Mucosa of stomach (tissue), 1 donor: ENCODE data around the gene GABPB1.

Experiments used
- H3K27me3 ChIP-seq: one replicate; pipeline ENCODE4 v1.7.0; 2013; ENCODE audit warnings: mild to moderate bottlenecking, low read length; ENCODE audit not compliant: control insufficient read depth, insufficient read depth
- H3K36me3 ChIP-seq: one replicate; pipeline ENCODE4 v1.7.0; 2013; ENCODE audit warnings: low read length; ENCODE audit not compliant: control insufficient read depth, insufficient read depth
- H3K4me1 ChIP-seq: one replicate; pipeline ENCODE4 v1.7.0; 2013; ENCODE audit warnings: mild to moderate bottlenecking, low read length; ENCODE audit not compliant: control insufficient read depth, insufficient read depth
- H3K4me3 ChIP-seq: one replicate; pipeline ENCODE4 v1.7.0; 2013; ENCODE audit warnings: low read length
- H3K9ac ChIP-seq: one replicate; pipeline ENCODE4 v1.7.0; 2013; ENCODE audit warnings: mild to moderate bottlenecking, low read length, moderate library complexity
- H3K9me3 ChIP-seq: one replicate; pipeline ENCODE4 v1.7.0; 2013; ENCODE audit warnings: mild to moderate bottlenecking, low read length, moderate library complexity; ENCODE audit not compliant: control insufficient read depth
- donor health status: Pancreatic carcinoma.

Gene GABPB1

GRCh38 chr15:50262533-50262932 lies 92.5 kb downstream of the GABPB1 start:
- H3K4me3 ChIP-seq: no peak overlapping the region
- H3K36me3 ChIP-seq: no peaks in the 10 kb centered on the region
- no peaks in the 10 kb centered on the region for H3K9me3 ChIP-seq
- H3K4me1 ChIP-seq: no peaks in the 10 kb centered on the region
- H3K27me3 ChIP-seq: no peaks in the 10 kb centered on the region
- H3K9ac ChIP-seq: no peak overlapping the region

- Histone ChIP-seq H3K4me1 (no peaks in the 10 kb centered on the region), H3K9me3 (no peaks in the 10 kb centered on the region), H3K36me3 (no peaks in the 10 kb centered on the region), H3K27me3 (no peaks in the 10 kb centered on the region), H3K4me3 (no peak overlapping the region), H3K9ac (no peak overlapping the region)
Measured at GRCh38 chr15:50261981-50262380, 93.0 kb downstream of the GABPB1 start.

GRCh38 chr15:50260969-50261496 lies 94.0 kb downstream of the GABPB1 start:
- no peaks in the 10 kb centered on the region for H3K4me1 ChIP-seq
- H3K4me3 ChIP-seq: no peak overlapping the region
- no peak overlapping the region for H3K9ac ChIP-seq
- H3K27me3 ChIP-seq: no peaks in the 10 kb centered on the region
- H3K9me3 ChIP-seq: no peaks in the 10 kb centered on the region
- H3K36me3 ChIP-seq: no peaks in the 10 kb centered on the region

- Histone ChIP-seq H3K9me3 (no peaks in the 10 kb centered on the region), H3K36me3 (no peaks in the 10 kb centered on the region), H3K9ac (no peak overlapping the region), H3K27me3 (no peaks in the 10 kb centered on the region), H3K4me3 (no peak overlapping the region), H3K4me1 (no peaks in the 10 kb centered on the region)
Measured at GRCh38 chr15:50259276-50259675, 95.7 kb downstream of the GABPB1 start.

GRCh38 chr15:50257924-50258323 lies 97.1 kb downstream of the GABPB1 start:
- Histone ChIP-seq H3K27me3 (no peaks in the 10 kb centered on the region), H3K36me3 (no peaks in the 10 kb centered on the region), H3K4me3 (no peak overlapping the region), H3K9me3 (no peaks in the 10 kb centered on the region), H3K4me1 (no peaks in the 10 kb centered on the region), H3K9ac (no peak overlapping the region)

GRCh38 chr15:50257332-50257731 lies 97.7 kb downstream of the GABPB1 start:
- Histone ChIP-seq H3K27me3 (peaks cover 2% of the 10 kb centered on the region), H3K9ac (no peak overlapping the region), H3K9me3 (no peaks in the 10 kb centered on the region), H3K4me1 (no peaks in the 10 kb centered on the region), H3K4me3 (no peak overlapping the region), H3K36me3 (no peaks in the 10 kb centered on the region)

- no peaks in the 10 kb centered on the region for H3K36me3 ChIP-seq
- H3K4me1 ChIP-seq: no peaks in the 10 kb centered on the region
- H3K27me3 ChIP-seq: peaks cover 4% of the 10 kb centered on the region
- no peak overlapping the region for H3K9ac ChIP-seq
- no peaks in the 10 kb centered on the region for H3K9me3 ChIP-seq
- H3K4me3 ChIP-seq: no peak overlapping the region
Measured at GRCh38 chr15:50256188-50257041, 98.6 kb downstream of the GABPB1 start.

GRCh38 chr15:50252556-50252955 lies 102.4 kb downstream of the GABPB1 start:
- H3K27me3 ChIP-seq: peaks cover 4% of the 10 kb centered on the region
- H3K4me1 ChIP-seq: peaks cover 6% of the 10 kb centered on the region
- H3K9me3 ChIP-seq: no peaks in the 10 kb centered on the region
- no peak overlapping the region for H3K9ac ChIP-seq
- H3K36me3 ChIP-seq: no peaks in the 10 kb centered on the region
- no peak overlapping the region for H3K4me3 ChIP-seq

GRCh38 chr15:50251638-50252182 lies 103.3 kb downstream of the GABPB1 start:
- H3K4me1 ChIP-seq: peaks cover 8% of the 10 kb centered on the region
- H3K36me3 ChIP-seq: no peaks in the 10 kb centered on the region
- H3K4me3 ChIP-seq: no peak overlapping the region
- H3K9ac ChIP-seq: no peak overlapping the region
- H3K27me3 ChIP-seq: peaks cover 4% of the 10 kb centered on the region
- H3K9me3 ChIP-seq: no peaks in the 10 kb centered on the region

- Histone ChIP-seq H3K36me3 (no peaks in the 10 kb centered on the region), H3K4me3 (no peak overlapping the region), H3K4me1 (peaks cover 8% of the 10 kb centered on the region), H3K27me3 (peaks cover 4% of the 10 kb centered on the region), H3K9me3 (no peaks in the 10 kb centered on the region), H3K9ac (no peak overlapping the region)
Measured at GRCh38 chr15:50250760-50251394, 104.1 kb downstream of the GABPB1 start.

- Histone ChIP-seq H3K27me3 (peaks cover 4% of the 10 kb centered on the region), H3K9ac (no peak overlapping the region), H3K4me3 (no peak overlapping the region), H3K9me3 (no peaks in the 10 kb centered on the region), H3K4me1 (peaks cover 8% of the 10 kb centered on the region), H3K36me3 (no peaks in the 10 kb centered on the region)
Measured at GRCh38 chr15:50249704-50250103, 105.3 kb downstream of the GABPB1 start.

GRCh38 chr15:50248994-50249582 lies 105.9 kb downstream of the GABPB1 start:
- peaks cover 8% of the 10 kb centered on the region for H3K4me1 ChIP-seq

More at GRCh38 chr15:50248994-50249582, 105.9 kb downstream of the GABPB1 start:
- Histone ChIP-seq H3K9me3 (no peaks in the 10 kb centered on the region), H3K27me3 (peaks cover 4% of the 10 kb centered on the region), H3K36me3 (no peaks in the 10 kb centered on the region), H3K4me3 (no peak overlapping the region), H3K9ac (no peak overlapping the region)
